SK-N-SH (cell line): ENCODE results near the gene MYL5. TPM values are rescaled to one million over a fixed set of nuclear protein-coding genes. Genes with fewer than 3 reads are reported as not detected.

ENCODE experiments used
- CTCF ChIA-PET: fragments of 300-600, 350-600 bp; formaldehyde crosslinking; extraction: SDS; loops from one replicate; lab custom pipeline; 2021; lab: Yijun Ruan, JAX
- POLR2A ChIA-PET: fragments of 350-600 bp; sonication (Branson Sonifier 250); formaldehyde crosslinking; extraction: SDS; loops from one replicate; lab custom pipeline; 2020; ENCODE audit warnings: antibody characterized with exemption, inconsistent platforms; lab: Yijun Ruan, JAX
- DNase-seq: peaks from one replicate; pipeline ENCODE4 v3.0.0; 2012
- H2AFZ ChIP-seq: fragments of 200-600 bp; sonication (generic); 2 replicates; pipeline ENCODE4 v1.8.1; 2016; ENCODE audit warnings: antibody characterized with exemption, mild to moderate bottlenecking, low read depth
- H3F3A ChIP-seq: fragments of 200-600 bp; sonication (generic); replicated peaks from 2 replicates; pipeline ENCODE3; 2016; ENCODE audit warnings: antibody characterized with exemption, mild to moderate bottlenecking; ENCODE audit not compliant: insufficient read depth
- H3K27ac ChIP-seq, 2 experiments: fragments of 200-500 bp in 1 of 2; fragments of 200-600 bp in 1 of 2; sonication (Bioruptor generic) in 1 of 2; sonication (generic), shearing (Covaris generic) in 1 of 2; 2 replicates each; pipeline versions ENCODE4 v1.5.1 to v1.6.1; 2014 to 2016; ENCODE audit warnings: low read depth in 2 of 2, inconsistent platforms in 1 of 2, low read length in 1 of 2, mild to moderate bottlenecking in 1 of 2, mixed read lengths in 1 of 2
- H3K27me3 ChIP-seq: fragments of 200-600 bp; sonication (generic), shearing (Covaris generic); 2 replicates; pipeline ENCODE4 v1.6.1; 2016; ENCODE audit warnings: mixed run types; ENCODE audit not compliant: insufficient read depth
- H3K36me3 ChIP-seq, 2 experiments: fragments of 200-500 bp in 1 of 2; fragments of 200-600 bp in 1 of 2; sonication (Bioruptor generic) in 1 of 2; sonication (generic) in 1 of 2; replicated peaks in 1 of 2; 2 replicates each; pipeline versions ENCODE3 to v1.5.1; 2014 to 2016; ENCODE audit warnings: low read length in 1 of 2, mild to moderate bottlenecking in 1 of 2; ENCODE audit not compliant: insufficient read depth in 2 of 2, control insufficient read depth in 1 of 2
- H3K4me1 ChIP-seq, 2 experiments: fragments of 200-500 bp in 1 of 2; fragments of 200-600 bp in 1 of 2; sonication (Bioruptor generic) in 1 of 2; sonication (generic), shearing (Covaris generic) in 1 of 2; 2 replicates each; pipeline versions ENCODE4 v1.5.1 to v1.6.1; 2014 to 2016; ENCODE audit warnings: low read depth in 1 of 2, low read length in 1 of 2, mixed run types in 1 of 2; ENCODE audit not compliant: insufficient read depth in 2 of 2, control insufficient read depth in 1 of 2
- H3K4me2 ChIP-seq: fragments of 200-600 bp; sonication (generic), shearing (Covaris generic); 2 replicates; pipeline ENCODE4 v1.6.1; 2017; ENCODE audit warnings: mixed run types
- H3K4me3 ChIP-seq, 2 experiments: fragments of 200-500 bp in 1 of 2; fragments of 200-600 bp in 1 of 2; sonication (Bioruptor generic) in 1 of 2; sonication (generic), shearing (Covaris generic) in 1 of 2; 2 replicates each; pipeline versions ENCODE4 v1.5.1 to v1.8.1; 2014 to 2016; ENCODE audit warnings: low read depth in 2 of 2, inconsistent platforms in 1 of 2, low read length in 1 of 2, mild to moderate bottlenecking in 1 of 2, mixed read lengths in 1 of 2, moderate library complexity in 1 of 2
- H3K79me2 ChIP-seq: fragments of 200-600 bp; sonication (generic); 2 replicates; pipeline ENCODE4 v1.8.1; 2017; ENCODE audit warnings: mild to moderate bottlenecking; ENCODE audit not compliant: insufficient read depth
- H3K9ac ChIP-seq: fragments of 200-600 bp; sonication (generic); 2 replicates; pipeline ENCODE4 v1.6.1; 2017; ENCODE audit warnings: mixed run types
- H3K9me2 ChIP-seq: fragments of 200-600 bp; sonication (generic); 2 replicates; pipeline ENCODE4 v1.6.1; 2017; ENCODE audit warnings: mixed run types
- H3K9me3 ChIP-seq: fragments of 200-600 bp; sonication (generic); 2 replicates; pipeline ENCODE4 v1.6.1; 2017; ENCODE audit warnings: mixed run types, mild to moderate bottlenecking, moderate library complexity
- H4K20me1 ChIP-seq: fragments of 200-600 bp; sonication (generic); 2 replicates; pipeline ENCODE4 v1.6.1; 2017; ENCODE audit warnings: mild to moderate bottlenecking, mixed run types; ENCODE audit not compliant: insufficient read depth
- CHD2 ChIP-seq: fragments of 150-350 bp; IDR thresholded peaks from 2 replicates; pipeline ENCODE4 v1.6.1; 2018; ENCODE audit warnings: low read length; ENCODE audit not compliant: partially characterized antibody
- ELF1 ChIP-seq: IDR thresholded peaks from 2 replicates; pipeline ENCODE4 v1.4.0; 2012
- FOSL2 ChIP-seq: IDR thresholded peaks from 2 replicates; pipeline ENCODE4 v1.4.0; 2012; ENCODE audit warnings: low read depth, mild to moderate bottlenecking, moderate library complexity, borderline replicate concordance
- FOXJ3 ChIP-seq: sonication (generic); formaldehyde crosslinking; IDR thresholded peaks from 2 replicates; pipeline ENCODE4 v1.5.1; 2020; ENCODE audit warnings: mild to moderate bottlenecking, missing genetic modification reagents
- FOXM1 ChIP-seq: IDR thresholded peaks from 2 replicates; pipeline ENCODE4 v1.4.0; 2012; ENCODE audit warnings: low read depth, mild to moderate bottlenecking
- GATA2 ChIP-seq: sonication (generic); formaldehyde crosslinking; IDR thresholded peaks from 2 replicates; pipeline ENCODE4 v1.5.0; 2020; ENCODE audit warnings: mild to moderate bottlenecking, missing genetic modification reagents
- JUND ChIP-seq: IDR thresholded peaks from 2 replicates; pipeline ENCODE4 v1.4.0; 2012
- NRF1 ChIP-seq: IDR thresholded peaks from 2 replicates; pipeline ENCODE4 v1.6.1; 2012; ENCODE audit warnings: low read depth, mild to moderate bottlenecking, low read length
- PBX3 ChIP-seq: IDR thresholded peaks from 2 replicates; pipeline ENCODE4; 2012
- TAF1 ChIP-seq: IDR thresholded peaks from 2 replicates; pipeline ENCODE4 v1.6.1; 2012; ENCODE audit warnings: low read depth, mild to moderate bottlenecking, low read length, moderate library complexity, borderline replicate concordance
- TEAD4 ChIP-seq: IDR thresholded peaks from 2 replicates; pipeline ENCODE4 v1.4.0; 2012; ENCODE audit warnings: mild to moderate bottlenecking, borderline replicate concordance; ENCODE audit not compliant: insufficient read depth
- USF2 ChIP-seq: fragments of 150-350 bp; IDR thresholded peaks from 2 replicates; pipeline ENCODE4 v1.6.1; 2017; ENCODE audit warnings: antibody characterized with exemption, low read length, low read depth, borderline replicate concordance
- WGBS: methylation state at CpG from one replicate; pipeline ENCODE4 v1.1.6; 2017; ENCODE audit warnings: low lambda C conversion rate; 5-methylcytosine and 5-hydroxymethylcytosine counted together
- polyA plus RNA-seq, 3 experiments: library from polyadenylated mRNA; depleted of rRNA; stranded (reverse); fragments of >200 nt; gene quantifications; 2 replicates each; pipeline ENCODE4 v1.2.3, GENCODE V29; 2012
- TF ChIP-seq, protein P1 (sequence below): fragments of 200-600 bp; sonication (generic); IDR thresholded peaks from 2 replicates; pipeline ENCODE4 v1.6.1; 2017; ENCODE audit warnings: antibody characterized with exemption, mild to moderate bottlenecking, moderate library complexity

Gene MYL5
- polyA plus RNA-seq, 1 of the 3 experiments (the other 2 are of a cell fraction) = 46.9 TPM

- Histone ChIP-seq H3K9me3 (no peaks in the 10 kb centered on the region), H3K36me3 (peaks cover 4 to 10% of the 10 kb centered on the region in 2 experiments), H3K9me2 (no peaks in the 10 kb centered on the region), H3K4me3 (no peak overlapping the region), H3K79me2 (peaks cover 88% of the 10 kb centered on the region), H3K4me1 (peaks cover 0 to 25% of the 10 kb centered on the region in 2 experiments; a peak in 2 of 4 replicates), H4K20me1 (peaks cover 74% of the 10 kb centered on the region), H3F3A (peaks cover 3% of the 10 kb centered on the region), H3K9ac (no peak overlapping the region), H3K27me3 (no peaks in the 10 kb centered on the region), H2AFZ (no peak overlapping the region), H3K27ac (no peak overlapping the region), H3K4me2 (no peak overlapping the region)
- POLR2A ChIA-PET = interaction anchor here (1.4 kb wide), 1 partner anchor 26 kb away, joined by 4 read pairs; no protein-coding TSS in a partner anchor
- DNase-seq = no peak
- no peak for TF ChIP-seq USF2
- TF ChIP-seq ELF1 = no peak
- no peak for TF ChIP-seq TAF1
- no peak for TF ChIP-seq FOSL2
- TF ChIP-seq TEAD4 = no peak
- no peak for TF ChIP-seq CHD2
- no peak for TF ChIP-seq NRF1
- TF ChIP-seq GATA2 (CRISPR knock-in tag) = no peak
- CTCF ChIA-PET = interaction anchor here (1.2 to 1.5 kb wide), 2 partner anchors 27 to 31 kb away, joined by 4 to 5 read pairs; no protein-coding TSS in a partner anchor
- 85% methylated on average over 13 of the region's 13 CpGs for WGBS
These were observed 36.6 kb downstream of the MYL5 start for GRCh38 chr4:710916-711315.

GRCh38 chr4:712093-712492 is 37.8 kb downstream of the MYL5 start:
- Histone ChIP-seq H3K4me1 (peaks cover 0 to 21% of the 10 kb centered on the region in 2 experiments; a peak in 2 of 4 replicates), H3K36me3 (peaks cover 4 to 10% of the 10 kb centered on the region in 2 experiments), H2AFZ (no peak overlapping the region), H3K9me2 (no peaks in the 10 kb centered on the region), H3F3A (peaks cover 3% of the 10 kb centered on the region), H3K27me3 (no peaks in the 10 kb centered on the region), H3K9ac (no peak overlapping the region), H4K20me1 (peaks cover 71% of the 10 kb centered on the region), H3K27ac (no peak overlapping the region), H3K4me3 (no peak overlapping the region), H3K4me2 (no peak overlapping the region), H3K79me2 (peaks cover 80% of the 10 kb centered on the region), H3K9me3 (no peaks in the 10 kb centered on the region)
- ChIA-PET CTCF (no interaction called here), POLR2A (no interaction called here)
- TF ChIP-seq PBX3 = no peak
- no peak for TF ChIP-seq CHD2
- TF ChIP-seq FOXM1 = no peak
- no peak for TF ChIP-seq FOXJ3 (CRISPR knock-in tag)
- no peak for TF ChIP-seq NRF1
- TF ChIP-seq, protein P1, sequence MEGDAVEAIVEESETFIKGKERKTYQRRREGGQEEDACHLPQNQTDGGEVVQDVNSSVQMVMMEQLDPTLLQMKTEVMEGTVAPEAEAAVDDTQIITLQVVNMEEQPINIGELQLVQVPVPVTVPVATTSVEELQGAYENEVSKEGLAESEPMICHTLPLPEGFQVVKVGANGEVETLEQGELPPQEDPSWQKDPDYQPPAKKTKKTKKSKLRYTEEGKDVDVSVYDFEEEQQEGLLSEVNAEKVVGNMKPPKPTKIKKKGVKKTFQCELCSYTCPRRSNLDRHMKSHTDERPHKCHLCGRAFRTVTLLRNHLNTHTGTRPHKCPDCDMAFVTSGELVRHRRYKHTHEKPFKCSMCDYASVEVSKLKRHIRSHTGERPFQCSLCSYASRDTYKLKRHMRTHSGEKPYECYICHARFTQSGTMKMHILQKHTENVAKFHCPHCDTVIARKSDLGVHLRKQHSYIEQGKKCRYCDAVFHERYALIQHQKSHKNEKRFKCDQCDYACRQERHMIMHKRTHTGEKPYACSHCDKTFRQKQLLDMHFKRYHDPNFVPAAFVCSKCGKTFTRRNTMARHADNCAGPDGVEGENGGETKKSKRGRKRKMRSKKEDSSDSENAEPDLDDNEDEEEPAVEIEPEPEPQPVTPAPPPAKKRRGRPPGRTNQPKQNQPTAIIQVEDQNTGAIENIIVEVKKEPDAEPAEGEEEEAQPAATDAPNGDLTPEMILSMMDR = no peak
- TF ChIP-seq JUND = no peak
- no peak for DNase-seq
- 91% methylated on average over 3 of the region's 3 CpGs for WGBS
